Pulmonary artery endothelial cell (primary cell): Measurements from ENCODE around the gene THUMPD3. TPM values are rescaled to one million over a fixed set of nuclear protein-coding genes. Genes with fewer than 3 reads are reported as not detected.

ENCODE experiments used
- DNase-seq: peaks from one replicate; pipeline ENCODE4 v3.0.0-alpha.2; 2011; ENCODE audit warnings: low read depth, low spot score
- total RNA-seq: library from RNA; depleted of rRNA; stranded (reverse); fragments of >200 nt; gene quantifications from 2 replicates; pipeline ENCODE4 v1.2.3, GENCODE V29; 2014

Gene THUMPD3
- total RNA-seq, 1 donor from 2014 or later, result 33.4 TPM

DNA sequence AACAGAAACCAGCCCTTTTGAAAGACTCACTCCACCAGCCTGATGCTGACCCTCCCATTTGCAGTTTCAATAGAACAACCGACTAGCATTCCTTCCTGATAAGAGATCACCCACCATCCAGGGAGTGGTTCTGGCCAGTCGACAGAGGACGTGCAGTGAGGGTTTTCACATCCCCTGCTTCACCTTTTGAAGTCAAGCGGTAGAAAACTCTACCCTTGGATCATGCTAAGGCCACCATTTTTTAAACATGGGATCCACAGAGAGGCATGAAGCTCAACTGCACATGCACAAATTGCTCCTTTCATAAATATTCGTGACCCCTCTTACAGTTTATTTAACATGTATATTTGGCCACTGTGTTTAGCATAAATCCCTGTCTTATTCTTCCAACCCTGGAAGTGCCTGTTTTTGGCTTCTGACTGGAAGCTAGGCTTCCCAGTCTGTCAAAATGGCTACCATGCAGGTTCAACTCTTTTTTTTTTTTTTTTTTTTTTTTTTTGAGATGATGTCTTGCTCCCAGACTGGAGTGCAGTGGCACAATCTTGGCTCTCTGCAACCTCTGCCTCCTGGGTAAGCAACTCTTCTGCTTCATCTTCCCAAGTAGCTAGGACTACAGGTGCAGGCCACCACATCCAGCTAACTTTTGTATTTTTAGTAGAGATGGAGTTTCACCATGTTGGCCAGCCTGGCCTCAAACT is 1.0 kb upstream of the THUMPD3 start:
- DNase-seq, result no peak

DNA sequence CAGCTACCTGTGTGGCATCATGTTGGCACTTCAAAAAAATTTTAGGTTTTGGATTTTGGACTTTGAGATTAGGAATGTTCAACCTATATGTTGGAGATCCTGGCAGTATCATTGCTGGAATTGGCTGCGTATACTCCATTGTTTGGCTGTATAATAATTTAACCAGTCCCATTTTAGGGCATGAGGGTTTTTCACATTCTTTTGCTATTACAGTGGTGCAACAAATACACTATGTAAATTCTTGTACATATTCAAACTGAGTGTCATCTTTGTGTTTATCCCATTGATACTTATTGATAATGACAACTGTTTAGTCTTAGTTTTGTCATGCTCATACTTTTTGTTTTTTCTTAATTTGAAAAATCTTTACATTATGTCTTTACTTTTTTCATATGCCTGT is 6.7 kb downstream of the THUMPD3 start:
- DNase-seq, result no peak

DNA sequence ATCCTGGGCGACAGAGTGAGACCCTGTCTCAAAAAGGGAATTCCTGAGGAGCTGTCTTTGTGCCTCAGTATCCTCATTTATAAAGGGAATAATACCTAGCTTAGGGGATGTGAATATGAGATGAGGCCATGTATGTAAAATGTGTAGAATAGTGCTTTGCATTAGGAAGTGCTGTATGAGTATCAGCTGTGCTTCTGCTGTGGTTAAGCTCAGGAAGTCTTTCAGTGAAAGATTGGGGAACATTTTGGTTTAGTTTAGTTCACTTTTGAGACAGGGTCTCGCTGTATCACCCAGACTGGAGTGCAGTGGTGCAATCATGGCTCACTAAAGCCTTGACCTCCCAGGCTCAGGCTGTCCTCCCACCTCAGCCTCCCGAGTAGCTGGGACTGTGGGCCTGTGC is 10.6 kb downstream of the THUMPD3 start:
- no peak for DNase-seq

DNA sequence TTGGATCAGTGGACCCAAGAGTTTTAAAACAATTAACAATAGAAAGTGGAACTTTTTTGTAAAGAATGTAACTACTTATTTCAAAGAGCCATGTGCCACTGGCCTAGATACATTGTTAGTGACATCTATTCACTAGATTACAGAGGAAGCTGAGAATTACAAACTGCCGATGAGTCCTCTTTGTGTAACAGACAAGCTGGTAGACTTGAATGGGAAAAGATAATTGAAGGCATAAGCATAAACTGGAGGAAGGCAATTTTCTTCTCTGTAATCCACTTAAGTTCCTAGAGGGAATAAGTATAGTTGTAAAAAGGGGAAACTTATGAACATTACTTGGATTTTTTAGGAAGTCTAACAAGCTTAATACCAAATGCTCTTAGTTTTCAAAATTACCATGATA is 15.1 kb downstream of the THUMPD3 start:
- DNase-seq, result no peak

DNA sequence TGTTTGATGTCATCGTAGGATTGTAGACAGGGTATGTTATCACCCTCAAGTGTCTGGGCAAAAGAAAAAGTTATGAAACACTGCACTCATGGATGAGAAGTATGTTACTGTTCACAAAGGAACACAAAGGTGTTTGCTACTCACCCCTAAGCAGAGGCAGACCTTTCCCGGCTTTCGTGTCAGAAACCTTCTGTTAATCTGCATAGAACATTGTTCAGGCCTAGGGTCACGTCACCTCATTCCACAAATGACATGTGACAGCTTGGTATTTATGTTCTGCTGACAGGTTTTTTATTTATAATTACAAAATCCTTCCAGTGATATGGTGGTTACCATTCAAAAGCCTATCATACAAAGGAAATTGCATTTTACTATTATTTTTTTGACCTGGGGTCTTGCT is 16.5 kb downstream of the THUMPD3 start:
- no peak for DNase-seq

DNA sequence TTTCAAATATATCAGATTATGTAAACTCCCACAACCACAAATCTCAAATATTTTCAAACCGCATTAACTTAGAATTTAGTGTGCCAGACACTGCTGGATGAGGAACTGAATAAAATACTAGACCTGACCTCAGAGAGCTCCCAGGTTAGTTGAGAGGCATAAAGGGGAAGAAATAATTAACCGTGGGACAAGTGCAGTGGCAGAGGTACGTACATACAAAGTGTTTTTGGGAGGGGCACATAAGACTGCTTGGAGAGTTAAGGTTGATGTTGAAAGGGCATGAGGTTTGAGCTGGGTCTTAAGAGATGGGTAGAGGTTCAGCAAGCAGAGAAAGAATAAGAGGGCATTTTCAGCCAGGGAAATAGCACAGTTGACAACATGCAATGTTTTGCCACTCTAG is 17.2 kb downstream of the THUMPD3 start:
- no peak for DNase-seq

DNA sequence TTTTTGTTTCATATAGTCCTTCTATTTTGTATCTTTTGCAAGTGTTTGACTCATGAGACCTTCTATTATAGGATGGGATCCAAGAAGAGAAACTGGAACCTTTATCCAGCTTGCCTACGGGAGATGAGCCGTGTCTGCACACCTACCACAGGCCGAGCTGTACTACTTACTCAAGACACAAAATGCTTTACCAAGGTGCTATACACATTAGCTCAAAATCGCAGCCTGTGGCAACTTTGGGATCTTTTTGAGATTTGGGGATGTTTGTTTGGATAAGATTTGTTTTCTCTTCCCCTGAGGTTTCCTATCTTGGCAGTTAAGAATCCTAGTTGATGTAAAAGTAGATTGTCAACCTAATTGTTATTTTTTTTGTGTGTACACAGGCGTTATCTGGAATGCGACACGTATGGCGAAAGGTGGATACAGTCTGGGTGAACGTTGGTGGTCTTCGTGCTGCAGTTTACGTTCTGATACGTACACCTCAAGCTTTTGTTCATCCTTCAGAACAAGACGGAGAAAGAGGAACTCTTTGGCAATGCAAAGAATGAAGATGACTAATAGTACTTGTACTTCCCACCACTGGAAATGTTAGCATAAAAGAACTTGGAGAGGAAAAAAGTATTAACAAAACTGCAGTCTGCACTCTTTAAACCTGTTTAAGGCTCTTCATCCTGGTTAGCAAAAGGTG is 21.4 kb downstream of the THUMPD3 start:
- DNase-seq, result no peak

DNA sequence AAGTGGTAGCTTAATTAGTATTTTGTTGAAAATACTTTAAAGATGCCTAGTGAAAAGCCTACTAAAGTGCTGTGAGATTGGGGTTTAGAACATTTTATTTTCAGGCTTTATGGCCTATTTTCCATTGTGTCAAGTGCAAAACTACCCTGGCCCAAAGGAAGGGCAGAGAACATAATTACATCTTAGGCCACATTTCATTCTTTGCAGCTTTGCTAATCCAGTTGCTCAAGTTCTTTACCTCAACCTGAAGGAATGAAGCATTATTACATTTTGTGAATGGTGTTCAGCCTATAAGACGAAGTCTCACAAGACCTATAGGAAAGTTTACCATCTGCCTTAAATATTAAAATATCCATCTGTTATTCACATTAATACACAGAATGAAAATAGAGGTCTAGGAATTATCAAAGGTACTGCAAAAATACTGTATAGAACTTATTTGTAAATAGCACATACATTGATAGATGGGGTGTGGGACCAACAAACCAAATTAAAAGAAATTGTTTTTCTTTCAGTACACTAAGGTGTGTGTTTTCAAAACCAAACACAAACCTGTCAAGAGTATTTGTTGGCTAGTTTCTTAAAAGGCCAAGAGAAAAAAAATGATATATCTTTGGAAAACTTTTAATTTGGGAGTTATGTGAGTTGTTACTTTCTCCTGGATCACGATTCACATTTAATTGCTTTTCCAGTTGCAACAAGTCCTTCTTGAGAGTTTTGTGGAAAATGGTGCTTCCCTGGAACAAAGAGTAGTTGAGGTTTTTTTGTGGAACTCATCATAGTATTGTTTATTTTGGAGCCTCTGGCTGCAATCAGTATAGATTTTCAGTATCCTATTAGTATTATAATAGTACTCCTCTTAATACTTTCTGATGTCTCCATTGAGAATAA is 22.6 kb downstream of the THUMPD3 start:
- no peak for DNase-seq

DNA sequence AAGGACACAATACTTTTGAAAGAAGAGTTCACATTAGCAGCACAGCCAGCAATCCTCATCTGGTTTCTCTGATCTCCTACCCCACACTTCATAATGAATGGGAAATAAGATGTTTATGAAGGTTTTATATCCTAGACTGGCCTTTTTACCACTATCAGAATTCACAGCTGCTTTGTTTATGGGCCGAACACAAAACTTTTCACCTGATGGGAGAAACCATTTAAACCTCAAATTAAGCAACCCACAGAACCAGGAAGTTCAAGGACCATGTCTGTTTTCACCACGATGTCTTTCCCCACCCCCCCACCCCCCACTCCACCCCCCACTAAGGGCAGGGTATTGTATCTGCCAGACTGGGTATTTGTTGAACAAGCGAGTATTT is 23.2 kb downstream of the THUMPD3 start:
- no peak for DNase-seq

DNA sequence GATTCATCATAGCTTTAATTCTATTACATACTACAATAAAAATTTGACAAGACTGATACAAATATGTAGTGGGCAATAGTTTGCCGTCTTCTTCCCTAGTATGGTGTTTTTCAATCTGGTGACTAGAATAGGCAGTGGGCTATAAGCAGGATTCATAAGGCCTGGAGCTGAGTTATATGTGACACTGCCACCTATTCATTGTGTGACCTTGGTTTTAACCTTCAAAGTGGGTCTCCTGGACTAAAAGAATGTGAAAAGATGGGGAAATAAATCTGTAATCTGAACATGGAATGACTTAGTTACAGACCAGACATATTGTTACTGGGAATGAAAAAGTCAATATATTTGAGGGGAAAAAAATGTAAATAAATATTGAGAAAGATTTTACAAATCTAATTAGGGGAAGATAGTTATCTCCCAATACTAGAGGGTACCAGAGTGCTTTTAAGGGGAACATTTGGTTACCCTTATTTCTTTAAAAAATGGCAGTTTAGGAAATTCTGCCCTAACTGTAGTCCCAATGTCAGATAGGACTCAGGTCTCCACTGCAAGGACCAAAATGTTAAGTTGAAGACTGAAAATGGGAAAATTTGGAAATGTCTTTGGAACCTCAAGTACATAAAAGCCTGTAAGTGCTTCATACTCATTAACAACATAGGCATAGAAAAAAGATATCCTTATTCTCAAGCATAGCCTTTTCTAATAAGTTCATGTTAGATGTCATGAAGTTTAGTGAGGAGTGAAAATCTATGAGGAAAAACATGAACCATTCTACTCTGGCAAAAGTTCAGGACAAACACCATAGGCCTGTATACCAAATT is 23.9 kb downstream of the THUMPD3 start:
- no peak for DNase-seq

DNA sequence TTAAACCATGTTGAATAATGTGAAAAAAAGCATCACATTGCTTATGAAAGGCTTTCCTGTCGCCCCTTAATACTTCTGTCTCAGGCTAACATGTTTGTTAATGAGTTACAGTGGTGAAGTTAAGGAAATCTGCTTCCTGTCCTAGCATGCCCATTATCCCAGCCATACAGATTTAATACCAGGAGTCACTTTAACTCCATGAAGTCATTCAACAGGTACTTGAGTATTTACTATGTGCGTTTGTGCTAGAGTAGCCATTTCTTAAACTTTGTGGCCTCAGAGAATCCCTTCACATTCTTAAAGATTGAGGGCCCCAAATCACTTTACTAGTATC is 24.4 kb downstream of the THUMPD3 start:
- DNase-seq, result no peak

DNA sequence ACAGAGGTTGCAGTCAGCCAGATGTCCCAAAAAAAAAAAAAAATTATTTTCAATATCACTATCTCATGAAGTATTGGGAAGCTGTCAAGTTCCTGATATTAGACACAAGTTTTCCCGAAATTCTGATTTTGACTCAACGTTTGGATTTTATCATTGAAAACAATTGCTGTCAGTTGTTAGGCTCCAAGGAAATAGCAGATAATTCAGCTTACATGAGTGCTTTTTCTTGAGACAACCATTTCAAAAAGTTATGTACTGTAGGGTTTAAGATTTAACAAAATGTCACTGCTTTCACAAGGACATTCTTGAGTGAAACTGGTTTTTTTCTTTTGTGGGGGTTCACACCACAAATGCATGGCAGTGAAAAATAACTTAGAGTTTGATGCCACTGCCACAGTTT is 25.3 kb downstream of the THUMPD3 start:
- no peak for DNase-seq

DNA sequence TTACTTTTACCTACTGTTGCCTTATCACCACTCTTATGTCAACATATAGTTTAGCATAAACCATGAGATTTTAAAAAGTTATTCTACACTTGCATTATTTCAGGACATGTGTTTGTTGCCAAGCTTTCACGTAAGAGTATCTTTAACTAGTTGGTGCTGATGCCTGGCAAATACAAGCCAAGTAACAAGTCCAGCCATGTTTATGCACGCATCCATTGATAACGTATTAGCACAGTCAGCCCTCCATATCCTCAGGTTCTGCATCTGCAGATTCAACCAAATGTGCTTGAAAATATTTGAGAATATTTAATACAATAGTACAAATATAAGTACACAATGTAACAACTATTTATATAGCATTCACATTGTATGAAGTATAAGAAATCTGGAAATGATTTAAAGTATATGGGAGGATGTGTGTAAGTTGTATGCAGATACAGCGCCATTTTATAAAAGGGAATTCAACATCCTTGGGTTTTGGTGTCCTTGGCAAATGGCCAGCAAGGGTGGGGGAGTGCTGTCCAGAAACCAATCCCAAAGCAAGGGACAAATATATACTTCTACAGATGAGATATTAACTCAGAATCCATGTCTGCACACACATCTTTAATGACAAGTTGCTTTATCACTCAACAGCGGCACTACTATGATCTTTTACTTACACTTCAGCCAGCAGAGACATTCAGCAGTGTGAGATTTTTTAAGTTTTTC is 25.9 kb downstream of the THUMPD3 start:
- no peak for DNase-seq

DNA sequence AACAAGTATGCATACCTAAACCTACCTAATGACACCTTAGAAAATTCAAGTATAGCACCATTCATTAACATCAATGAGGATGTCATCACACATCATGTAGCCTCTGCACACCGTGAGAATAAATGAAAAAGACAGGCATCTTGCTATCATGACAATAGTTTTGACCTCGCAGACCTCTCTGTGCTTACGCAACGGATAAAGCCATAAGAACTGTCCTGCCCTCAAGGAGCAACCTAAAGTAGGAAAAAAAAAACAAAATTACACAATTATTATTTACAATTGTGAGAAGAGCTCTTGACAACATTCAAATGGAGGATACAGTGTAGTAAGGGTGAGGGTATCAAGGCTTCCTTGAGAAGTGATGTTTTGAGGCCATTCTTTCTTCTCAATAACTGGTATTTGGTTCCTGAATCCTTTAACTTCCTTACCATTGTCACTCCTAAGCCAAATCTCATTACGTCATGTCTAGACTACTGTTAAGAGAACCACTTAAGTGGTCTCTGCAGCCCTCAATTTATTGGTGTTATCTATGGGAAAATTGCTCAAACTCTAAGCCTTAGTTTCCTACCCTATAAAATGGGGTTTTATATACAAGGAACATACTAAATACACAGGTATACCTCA is 27.5 kb downstream of the THUMPD3 start:
- no peak for DNase-seq

DNA sequence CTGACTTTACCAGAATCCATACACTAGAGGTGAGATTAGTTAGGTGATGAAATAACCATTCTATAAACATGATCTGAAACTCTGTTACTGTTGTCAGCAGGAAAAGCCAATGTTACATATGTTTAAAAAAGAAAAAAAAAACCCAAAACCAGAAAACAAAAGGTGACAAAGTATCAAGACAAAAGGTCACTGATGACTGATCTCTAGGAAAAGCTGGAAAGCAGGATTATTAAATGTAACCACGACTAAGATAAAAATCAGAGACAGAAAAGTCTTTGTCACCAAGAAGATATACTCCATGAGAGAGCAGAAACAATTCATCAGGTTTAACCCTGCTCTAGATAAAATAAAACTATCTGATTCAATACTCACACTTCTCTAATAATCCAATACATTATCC is 29.2 kb downstream of the THUMPD3 start:
- DNase-seq, result no peak

DNA sequence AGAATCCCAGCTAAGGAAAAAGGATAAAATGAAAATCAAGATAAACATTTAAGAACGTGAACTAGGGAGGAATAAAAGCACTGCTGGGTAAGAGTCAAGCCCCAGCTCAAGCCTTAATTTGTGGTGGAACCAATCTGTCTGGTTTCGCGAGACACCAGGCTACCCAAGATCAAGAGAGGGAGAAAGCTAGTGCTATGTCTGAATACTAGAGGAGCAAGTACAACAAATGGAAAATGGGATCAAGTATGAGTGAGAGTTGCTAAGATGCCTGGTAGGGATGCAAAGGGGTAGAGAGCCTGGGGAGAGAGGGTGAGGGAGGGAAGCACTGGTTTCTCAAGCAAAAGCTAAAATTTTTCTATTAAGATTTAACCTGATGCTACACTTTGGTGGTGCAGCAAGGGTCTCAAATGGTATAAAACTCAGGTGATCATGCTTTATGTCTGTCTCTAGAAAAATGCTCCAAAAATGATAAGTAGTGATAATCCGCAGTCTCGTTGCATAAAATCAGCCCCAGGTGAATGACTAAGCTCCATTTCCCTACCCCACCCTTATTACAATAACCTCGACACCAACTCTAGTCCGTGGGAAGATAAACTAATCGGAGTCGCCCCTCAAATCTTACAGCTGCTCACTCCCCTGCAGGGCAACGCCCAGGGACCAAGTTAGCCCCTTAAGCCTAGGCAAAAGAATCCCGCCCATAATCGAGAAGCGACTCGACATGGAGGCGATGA is 32.9 kb downstream of the THUMPD3 start:
- no peak for DNase-seq

DNA sequence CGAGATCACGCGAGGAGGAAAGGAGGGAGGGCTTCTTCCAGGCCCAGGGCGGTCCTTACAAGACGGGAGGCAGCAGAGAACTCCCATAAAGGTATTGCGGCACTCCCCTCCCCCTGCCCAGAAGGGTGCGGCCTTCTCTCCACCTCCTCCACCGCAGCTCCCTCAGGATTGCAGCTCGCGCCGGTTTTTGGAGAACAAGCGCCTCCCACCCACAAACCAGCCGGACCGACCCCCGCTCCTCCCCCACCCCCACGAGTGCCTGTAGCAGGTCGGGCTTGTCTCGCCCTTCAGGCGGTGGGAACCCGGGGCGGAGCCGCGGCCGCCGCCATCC is 33.4 kb downstream of the THUMPD3 start:
- DNase-seq, result peak; percentile 81

DNA sequence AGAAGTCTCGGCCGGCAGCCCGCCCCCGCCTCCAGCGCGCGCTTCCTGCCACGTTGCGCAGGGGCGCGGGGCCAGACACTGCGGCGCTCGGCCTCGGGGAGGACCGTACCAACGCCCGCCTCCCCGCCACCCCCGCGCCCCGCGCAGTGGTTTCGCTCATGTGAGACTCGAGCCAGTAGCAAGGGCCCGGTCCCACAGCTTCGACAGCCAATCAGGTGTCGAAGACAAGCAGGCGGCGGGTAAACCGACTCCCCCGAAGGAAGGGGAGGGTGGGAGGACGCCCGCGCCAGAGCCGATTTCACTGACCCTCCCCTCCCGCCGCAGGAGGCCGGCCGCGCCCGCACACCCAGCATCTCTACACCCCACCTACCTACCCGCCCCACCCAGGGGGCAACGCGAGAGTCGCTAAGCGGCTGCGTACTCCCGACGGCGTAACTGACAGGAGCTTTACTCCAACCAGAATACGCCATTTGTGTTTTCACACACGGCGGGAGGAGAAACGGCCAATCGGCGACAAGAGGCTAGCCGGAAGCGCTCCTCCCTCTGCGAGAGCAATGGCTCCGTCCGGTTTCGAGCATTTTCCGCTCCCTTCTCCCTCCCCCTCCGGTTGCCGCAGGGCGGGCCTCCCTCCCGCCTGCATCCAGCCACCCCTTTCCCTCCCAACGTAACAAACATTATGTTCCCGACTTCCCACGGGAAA is 33.9 kb downstream of the THUMPD3 start:
- DNase-seq, result peak; percentile 99

DNA sequence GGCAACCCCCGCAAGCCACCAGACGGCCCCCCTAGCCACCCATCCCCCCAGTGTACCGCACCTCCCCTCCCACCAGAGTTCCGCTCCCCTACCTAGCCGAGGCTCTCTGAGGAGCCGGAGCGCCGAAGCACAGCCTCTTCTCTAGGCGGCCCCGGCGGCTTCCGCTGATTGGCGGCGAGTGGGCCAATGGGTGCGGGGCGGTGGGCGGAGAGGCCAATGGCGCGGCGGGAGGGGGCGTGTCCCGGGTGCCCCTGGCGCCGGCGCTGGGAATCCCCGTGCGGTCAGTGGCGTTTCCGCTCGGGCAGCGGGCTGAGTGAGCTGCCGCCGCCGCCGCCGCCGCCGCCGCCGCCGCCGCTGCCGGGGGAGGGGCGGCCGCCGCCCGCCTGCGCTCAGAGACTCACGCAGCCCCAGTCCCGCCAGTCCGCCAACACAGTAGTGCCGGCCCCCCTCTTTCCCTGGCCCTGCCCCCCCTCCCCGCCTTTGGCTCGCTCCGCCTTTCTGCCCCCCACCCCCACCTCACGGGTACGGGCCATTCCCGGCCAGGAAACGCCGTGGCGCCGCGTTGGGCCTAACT is 34.6 kb downstream of the THUMPD3 start, which contains the start of gene SETD5:
Gene SETD5 (plus strand): TSS at position 284 of the 574 bp plus-strand sequence. CDS start 31,324 bp downstream, outside the sequence.
- peak; percentile 86 for DNase-seq
